HG02610 (cell line): ENCODE results near the gene NOP56.

Source experiments
- ATAC-seq: cut with Tn5 transposase; IDR thresholded peaks from one replicate; pipeline ENCODE4 v1.9.1; 2021; ENCODE audit warnings: mild to moderate bottlenecking, moderate library complexity; ENCODE audit not compliant: unreplicated experiment

NOP56 gene

GRCh38 chr20:2700913-2701620, 48.6 kb downstream of the NOP56 start:
- no peak for ATAC-seq

GRCh38 chr20:2701671-2702081, 49.2 kb downstream of the NOP56 start:
- ATAC-seq, result no peak

GRCh38 chr20:2703716-2704475, 51.5 kb downstream of the NOP56 start:
- ATAC-seq, result no peak

- no peak for ATAC-seq
These were observed 53.7 kb downstream of the NOP56 start for GRCh38 chr20:2705931-2706645.

- no peak for ATAC-seq
These were observed 54.4 kb downstream of the NOP56 start for GRCh38 chr20:2706688-2707352.

- ATAC-seq, result no peak
These were observed 55.1 kb downstream of the NOP56 start for GRCh38 chr20:2707353-2708072.
